ENCODE data around the gene NFATC2.

NFATC2 gene

DNA sequence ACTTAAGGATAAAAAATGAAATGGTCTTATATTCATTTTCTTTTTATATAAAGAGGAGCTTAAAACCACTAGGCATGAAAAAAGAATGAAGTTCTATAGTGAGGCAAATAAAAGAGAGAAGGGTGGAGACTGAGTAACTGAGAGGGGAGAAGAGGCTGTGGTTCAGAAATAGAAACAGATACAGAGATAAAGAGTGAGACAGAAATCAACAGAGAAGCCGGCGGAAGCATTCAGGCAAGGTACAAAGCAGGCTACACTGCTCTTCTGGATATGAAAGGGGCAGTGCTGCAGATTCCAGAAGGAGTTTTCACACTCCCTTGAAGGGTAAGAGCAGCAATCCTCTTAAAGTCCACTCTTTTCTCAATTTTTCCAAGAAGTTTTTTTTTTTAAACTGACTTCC, 29.9 kb downstream of the NFATC2 start:
- DNase-seq, result no peak

DNA sequence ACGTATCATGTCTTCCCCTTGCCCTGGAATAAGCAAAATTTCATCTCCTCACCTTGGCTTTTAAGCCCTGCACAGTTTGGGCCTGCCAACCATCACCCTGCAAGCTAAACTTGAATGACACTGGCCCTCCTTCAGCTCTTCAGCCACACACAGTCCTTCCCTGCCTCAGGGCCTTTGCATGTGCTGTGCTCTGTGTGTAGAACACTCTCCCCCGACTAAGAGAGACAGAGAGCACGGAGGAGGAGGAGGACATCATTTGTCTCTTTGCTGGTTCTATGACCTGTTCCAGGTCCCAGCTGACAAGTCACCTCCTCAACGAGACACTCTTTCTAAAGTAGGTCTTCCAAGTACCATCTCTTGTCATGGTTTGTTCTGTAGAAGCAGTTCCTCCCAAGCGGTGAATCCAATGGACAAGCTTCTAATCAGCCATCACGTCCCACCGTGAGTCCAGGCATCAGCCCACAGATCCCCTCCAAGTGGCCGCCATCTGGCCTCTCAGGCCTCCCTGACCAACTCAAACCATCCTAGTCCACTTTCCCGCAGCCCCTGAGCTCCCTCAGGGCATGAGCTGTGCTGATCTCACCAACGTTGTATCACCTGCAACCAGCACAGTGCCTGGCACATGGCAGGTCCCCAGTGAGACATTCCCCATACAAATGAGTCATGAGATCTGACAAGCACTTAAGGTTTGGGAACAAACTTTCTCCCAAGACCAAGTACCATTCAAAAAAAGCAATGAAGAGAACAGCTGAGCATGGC, 30.5 kb downstream of the NFATC2 start:
- no peak for DNase-seq

DNA sequence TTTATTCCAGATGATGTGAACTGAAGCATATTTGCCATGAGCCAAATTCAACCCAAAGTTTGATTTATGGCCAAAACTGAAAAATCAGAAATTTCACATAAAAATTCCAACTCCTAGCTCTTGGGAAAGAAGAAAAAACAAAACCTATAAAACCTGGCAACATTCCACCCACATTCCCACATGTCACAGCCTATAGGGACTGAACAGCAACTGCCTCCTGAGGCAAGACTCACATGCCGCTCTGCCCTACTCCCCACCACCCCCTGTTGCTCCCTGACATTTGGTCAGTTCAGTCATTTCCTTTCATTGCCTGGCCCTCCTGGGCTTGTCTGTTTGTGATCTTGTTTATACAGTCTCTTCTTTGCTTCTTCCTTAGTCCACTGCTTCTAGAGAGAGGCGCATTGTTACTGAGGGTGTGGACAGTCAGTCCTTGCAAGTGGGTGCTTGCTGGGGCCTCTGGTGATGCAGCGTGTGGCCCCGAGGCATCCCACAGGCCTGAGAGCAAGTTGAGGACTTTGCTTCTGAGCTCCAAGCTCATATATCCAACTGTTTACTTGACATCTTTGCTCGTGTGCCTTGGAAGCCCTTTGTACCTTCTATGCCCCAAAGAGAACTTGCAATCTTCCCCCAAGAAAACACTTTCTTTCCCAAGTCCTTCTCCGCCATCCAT, 31.4 kb downstream of the NFATC2 start:
- DNase-seq, result no peak

DNA sequence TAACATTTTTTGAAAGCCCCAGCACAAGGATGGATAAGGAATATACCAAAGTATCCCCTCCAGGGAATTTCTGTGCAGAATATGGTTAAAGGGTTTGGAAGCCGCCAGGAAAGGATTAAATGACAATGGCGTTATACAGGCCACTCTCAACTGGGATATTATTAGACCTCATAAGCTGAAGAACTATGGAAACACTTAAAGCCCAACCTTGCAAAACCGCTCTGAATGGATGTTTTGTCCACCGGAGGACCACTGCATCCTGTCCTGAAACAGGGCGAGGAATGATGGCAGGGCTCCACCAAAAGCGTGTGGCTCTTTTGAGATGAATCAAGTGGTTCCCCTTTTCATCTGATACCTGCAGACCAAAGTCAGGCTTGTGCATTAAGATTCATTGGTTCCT, 32.4 kb downstream of the NFATC2 start:
- no peak for DNase-seq

DNA sequence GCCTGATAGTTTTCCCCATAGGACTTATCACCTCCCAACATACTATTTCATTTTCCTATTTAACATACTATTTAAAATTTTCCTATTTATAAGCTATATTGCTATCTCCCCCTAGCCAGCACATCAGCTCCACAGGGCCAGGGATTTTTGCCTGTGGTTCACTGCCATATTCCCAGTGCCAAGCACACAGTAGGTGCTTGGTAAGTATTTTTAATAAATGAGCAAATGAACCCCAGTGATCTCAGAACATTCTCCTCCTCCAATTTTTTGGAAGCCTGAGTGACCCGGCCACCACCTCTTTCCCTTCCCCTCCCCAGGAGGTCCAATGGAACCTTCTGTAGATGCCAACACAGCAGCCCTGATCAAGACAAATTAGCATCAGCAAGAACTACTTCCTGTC, 33.3 kb downstream of the NFATC2 start:
- DNase-seq, result no peak

DNA sequence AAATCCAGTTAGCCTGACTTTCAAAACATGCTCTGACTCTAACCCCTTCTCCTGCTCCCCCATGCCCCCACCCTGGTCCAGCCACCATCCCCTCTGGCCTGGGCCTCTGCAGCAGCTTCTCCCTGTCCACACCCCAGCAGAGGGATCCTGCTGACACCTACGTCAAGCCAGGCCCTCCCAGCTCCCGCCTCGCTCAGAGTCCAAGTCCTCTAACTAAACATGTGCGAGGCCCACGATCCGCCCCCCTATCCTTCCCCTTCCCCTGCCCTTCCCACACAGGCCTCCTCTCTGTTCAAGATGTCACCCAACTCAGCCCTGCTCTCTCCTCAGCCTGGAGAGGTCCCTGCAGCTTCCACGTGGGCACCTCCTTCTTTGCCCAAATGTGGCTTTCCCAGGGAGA, 33.7 kb downstream of the NFATC2 start:
- DNase-seq, result no peak

DNA sequence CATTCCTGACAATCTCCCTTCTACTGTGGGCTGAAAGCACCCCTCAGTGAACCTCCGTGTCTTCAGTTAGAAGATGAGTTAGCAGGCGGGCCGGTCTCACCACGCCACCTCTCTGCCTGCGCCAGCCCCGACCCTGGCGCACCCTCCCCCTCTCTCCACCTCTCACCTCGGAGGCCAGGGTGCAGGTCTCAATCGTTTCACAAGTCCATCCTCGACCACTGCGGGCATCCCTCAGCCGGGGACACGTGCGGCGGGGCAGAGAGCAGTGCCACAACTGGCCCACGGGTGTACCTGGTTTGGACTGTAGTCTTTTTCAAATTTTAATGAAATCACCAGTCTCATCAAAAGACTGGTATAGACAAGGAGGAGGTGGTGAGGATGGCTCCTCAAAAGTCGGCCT, 34.4 kb downstream of the NFATC2 start:
- no peak for DNase-seq

DNA sequence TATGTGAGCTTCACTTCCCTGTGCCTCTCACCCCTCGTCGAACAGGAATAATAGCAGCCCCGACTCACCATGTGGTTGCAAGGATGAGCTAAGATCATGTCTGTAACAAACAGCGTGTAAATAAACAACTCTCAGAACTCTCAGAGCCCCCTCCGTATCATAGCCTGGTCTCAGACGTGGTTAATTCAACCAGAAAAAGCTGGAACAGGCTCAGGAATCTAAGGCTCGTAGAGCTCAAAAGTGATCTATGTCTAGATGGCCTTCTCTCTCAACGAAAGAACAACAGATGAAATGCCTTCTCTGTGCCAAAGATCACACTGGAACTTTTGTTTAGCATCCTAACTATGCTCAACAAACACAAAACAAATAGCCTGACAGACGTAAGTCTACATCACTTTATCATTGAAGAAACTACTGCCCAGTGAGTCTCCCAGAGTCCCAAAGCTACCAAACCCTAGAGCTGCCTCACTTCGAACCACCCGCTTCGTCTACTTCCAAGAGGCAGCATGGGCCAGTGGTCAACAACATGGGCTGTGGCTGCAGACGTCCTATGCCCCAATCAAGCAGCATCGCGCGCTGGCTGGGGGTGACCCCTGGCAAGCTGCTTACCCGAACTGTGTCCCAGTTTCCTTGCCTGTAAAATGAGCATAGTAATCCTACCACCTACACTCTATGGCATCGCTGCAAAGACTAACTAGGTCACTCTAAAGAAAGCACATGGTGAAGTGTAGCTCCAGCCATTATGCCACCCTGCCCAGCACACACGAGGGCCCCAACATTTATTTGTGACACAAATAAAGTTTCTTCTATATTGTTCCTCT, 35.1 kb downstream of the NFATC2 start:
- no peak for DNase-seq

DNA sequence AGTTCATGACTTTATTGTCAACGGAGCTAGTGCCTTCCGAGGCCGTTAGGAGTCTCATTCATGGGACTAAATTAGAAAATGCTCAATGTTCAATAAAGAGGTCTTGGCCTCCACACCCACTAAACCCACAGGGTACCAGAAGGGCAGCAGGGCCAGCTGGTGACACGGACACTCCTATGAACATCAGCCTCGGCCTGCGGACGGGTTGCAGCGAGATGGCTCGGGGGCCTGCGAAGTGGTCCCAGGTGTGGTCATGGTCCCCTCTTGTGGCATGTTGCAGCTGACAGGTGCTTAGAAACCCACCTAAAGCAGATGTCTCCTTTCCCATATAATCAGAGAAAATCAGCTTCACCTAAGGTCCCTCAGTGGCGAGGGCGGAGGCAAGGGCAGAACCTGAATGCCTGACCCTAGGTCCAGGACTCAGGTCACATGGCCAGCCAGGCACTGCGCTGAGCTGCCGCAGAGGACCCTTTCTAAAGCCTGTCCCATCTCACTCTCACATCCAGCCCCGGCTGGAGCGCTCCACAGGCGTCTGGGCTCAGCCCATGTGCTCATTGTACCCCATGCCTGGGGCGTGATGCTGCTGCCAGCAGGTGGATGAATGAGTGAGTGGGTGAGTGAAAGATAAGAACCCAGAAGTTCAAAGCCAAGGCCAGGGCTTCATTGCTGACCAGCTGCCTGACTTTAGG, 35.8 kb downstream of the NFATC2 start:
- no peak for DNase-seq

DNA sequence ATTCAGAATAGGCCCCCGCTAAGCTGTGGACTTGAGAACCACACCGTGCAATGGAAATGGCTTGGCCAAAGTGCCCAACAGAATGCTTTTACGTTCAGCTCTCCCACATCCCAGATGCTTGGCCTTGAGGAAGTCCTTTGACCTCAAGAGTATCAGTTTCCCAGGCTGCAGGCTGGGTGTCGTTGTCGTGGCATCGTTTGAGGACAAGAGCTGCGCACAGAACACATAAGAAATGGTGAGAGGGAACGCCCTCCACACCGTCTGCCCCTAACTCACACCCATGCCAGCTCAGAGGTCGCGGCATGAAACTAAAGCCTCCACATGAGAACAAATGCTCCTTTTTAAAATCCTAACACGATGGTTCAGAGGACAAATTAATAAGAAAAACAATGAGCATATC, 37.0 kb downstream of the NFATC2 start:
- no peak for DNase-seq

DNA sequence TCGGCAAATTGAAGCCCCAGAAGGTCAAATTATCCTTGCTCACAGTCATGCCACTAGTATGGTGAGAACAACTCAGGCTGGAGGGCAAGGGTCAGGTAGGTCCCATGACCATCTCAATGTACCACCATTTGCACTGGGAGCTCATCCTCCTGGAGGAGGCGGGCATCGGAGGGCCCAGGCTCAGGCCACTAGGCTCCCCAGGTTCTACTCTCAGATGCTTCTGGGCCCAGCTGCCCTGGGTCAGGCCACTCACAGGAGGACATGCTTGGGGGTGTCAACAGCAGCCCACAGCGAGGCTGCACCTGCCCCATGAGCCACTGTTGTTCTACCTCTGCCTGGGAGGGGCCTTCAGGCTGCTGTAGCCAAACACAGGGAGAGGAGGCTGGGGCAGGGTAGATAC, 39.1 kb downstream of the NFATC2 start:
- DNase-seq, result no peak

DNA sequence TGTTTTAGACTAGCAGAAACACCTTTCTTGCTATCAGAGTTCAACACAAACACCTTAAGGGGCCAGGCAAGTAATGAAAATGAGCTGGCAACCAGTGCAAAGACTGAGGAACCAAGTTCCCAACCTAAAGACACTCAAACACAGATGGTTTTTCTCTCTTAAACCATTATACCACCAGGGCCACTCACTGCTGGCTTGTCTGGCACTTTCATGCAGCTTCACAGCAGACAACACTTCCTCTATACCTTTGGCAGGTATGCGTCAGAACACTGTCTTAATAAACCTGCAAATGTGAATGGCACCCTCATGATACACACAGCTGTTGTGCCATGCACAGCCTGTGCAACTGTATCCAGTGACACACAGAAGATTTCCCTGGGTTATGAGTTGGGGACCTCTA, 41.6 kb downstream of the NFATC2 start:
- no peak for DNase-seq

DNA sequence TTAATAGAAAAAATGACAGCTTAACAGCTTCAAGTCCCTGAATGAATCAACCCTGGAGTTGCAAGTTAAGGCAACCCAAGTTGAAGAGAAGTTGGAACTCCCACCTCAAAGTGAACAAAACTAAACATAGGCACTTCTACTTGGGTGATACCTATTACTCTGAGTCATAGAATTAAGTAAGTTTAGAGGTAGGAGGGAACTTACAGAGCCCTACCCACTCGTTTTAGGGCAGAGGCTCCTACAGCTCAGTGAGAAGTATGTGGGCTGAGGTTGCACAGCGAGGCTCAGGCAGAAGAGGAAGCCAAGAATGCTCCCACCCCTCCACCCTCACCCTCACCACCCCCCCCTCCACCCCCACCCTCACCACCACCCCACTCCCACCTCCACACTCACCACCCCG, 42.2 kb downstream of the NFATC2 start:
- DNase-seq, result no peak

DNA sequence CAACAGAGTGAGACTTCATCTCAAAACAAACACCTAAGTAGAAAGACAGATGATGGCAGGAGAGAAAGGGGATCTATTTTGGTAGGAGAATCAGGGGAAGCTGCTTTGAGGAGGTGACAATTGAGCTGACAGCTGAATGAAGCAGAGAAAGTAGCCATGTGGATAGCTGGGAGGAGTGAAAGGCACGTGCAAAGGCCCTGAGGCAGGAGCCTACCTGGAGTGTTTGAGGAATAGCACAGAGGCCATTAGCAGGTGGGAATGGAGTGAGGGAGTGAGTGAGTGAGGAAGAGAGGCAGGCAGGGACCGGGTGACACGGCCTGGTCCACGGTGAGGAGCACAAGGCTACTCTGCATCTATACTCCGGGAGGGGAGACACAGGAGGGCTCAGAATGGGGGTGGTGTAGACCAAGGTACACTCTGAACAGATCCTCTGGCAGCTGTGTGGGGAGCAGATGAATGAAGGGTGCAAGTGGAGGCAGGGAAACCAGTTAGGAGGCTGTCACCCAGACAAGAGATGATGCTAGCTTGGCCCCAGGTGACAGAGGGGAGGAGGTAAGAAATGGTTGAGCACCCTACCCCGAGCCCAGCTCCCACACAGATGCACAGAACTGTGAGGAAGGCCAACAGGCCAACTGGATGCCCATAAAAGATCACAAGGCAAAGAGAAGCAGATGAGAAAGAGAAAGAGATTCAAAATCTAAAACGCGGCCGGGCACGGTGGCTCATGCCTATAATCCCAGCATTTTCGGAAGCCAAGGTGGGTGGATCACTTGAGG, 43.6 kb downstream of the NFATC2 start:
- no peak for DNase-seq

DNA sequence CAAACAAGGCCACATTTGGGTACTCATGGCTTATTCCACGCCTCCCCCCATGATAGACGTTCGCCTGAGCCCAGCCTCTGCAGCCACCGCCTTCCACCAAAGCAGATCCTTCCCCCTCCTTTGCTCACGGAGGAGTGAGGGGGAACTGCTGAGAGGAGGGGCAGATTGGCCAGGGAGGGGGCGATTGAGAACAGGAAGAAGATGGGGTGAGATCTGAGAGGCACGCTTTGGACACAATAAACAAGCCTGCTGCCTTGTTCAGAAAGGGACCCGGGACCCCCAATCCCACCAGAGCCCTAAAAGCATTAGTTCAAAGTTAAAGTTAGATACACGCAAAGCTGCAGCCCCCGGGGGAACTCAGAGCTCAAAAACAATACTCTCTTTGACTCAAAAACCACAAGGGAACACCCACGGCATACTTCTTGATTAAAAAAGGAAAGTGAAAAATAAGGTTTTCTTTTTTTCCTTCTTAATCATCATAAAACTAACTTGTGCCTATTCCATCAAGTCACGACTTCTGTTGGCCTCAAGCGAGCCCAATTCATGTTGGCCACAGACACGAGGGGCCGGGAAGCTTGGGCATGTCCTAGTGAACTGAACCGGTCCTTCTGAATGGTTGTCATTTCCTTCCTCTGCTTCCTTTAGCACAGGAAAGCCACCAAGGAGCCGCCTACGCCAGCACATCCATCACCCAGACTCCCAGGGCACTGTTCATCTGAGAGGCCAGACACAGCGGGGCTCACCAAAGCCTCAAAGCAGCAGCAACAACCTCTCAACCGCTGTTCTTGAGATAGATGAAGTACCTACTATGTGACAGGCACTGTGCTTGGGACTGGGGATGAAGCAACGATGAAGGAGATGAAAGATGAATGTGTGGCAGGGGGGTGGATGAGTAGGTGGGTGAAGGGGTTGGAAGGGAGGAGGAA, 44.7 kb downstream of the NFATC2 start:
- DNase-seq, result no peak

DNA sequence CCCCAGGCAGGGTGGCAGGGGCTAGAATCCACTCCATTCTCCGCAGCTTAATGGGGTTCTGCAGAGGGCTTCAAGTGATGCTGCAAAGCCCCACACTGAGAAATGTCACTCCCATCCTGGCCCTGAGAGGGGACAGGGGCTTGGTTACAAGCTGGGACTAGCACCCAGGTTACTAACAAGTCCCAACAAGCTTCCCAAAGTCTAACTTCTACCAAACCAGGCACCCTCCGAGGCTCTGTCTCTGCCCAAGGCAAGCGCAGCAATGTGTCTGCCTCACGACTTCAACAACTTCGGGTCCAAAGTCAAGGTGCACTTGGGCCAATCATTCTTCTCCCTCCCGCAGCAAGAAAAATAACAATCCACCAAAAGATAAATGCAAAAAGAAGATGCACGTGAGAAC, 45.6 kb downstream of the NFATC2 start:
- no peak for DNase-seq

DNA sequence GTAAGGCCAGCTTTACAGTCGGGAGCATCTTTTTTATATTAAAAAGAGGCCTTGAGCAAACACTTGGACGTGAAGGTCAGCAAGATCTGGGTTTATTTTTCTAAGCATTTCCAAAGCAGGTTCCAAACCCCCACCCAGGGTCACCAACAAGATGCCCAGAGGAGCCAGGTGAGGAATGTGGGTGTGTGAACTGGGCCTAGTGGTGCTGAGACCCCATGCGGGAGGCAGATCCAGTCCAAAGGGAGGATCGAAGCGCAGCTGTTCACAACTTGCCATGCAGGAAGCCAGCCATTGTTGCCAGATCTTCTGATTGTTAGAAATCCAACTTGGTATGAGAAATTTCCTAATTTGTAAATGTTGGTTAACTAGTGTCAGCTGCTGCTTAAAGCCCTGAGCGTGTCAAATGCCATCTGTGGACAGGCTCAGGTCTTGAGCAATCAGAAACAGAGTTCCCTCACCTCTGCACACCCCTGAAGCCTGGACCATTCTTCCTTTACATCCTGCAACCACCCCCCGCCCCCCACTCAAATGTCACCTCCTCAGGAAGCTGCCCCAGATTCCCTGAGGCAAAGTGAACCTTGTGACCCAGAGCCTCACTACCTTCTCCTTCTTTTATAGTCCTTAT, 46.5 kb downstream of the NFATC2 start:
- no peak for DNase-seq

DNA sequence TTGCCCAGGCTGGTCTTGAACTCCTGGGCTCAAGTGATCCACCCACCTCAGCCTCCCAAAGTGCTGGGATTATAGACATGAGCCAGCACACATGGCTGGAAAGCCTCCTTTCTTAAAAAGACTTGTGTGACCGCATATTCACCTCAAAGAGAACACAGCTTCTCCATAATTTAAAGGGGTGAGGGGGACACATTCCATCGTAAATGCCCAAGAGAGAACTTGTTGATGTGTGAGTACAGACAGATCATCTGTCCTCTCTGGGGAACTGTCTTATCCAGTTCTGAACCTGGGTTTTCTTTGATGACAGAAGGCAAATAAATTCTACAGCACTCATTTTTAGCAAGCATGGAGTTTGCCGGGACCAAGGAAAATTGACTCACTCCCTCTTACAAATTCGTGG, 47.2 kb downstream of the NFATC2 start:
- DNase-seq, result no peak

DNA sequence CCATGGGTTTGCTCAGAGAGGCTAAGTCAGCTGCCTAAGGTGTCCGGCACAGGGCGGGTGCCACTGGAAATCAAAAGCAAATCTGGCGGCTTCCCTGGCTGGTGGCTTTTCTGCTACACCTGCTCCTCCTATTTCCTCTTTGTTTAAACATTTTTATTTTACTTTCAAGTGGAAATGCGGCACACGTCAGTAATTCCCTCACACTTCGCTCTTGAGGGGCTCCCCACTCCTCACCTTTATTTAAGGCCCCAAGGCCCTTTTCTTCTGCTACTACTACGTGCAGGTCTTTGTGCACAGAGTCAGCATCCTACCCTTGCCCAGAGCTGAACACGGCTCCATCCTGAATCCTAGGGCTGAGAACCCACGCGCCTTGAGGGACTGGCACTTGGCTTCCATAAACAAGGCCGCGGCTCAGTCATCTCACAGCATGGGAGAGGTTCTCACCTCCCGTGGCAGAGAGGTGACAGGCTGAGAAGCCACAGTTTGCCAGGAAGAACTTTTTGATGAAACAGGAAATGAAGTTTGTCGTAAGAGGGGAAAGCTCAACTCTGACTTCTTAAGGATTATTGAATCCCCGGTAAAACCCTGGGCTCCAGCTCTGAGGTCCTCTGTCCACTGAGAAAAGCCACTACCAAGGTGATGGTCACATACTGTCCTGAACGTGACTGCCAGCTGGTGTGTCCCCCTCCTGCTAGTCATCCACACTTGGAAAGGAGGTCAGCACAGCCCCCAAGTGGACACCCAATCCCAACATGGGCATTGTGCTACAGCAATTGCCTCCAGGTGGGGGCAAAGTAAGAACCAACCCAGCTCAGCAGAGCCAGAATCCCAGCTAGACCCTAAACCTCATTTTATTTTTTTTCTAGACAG, 48.0 kb downstream of the NFATC2 start:
- DNase-seq, result no peak

DNA sequence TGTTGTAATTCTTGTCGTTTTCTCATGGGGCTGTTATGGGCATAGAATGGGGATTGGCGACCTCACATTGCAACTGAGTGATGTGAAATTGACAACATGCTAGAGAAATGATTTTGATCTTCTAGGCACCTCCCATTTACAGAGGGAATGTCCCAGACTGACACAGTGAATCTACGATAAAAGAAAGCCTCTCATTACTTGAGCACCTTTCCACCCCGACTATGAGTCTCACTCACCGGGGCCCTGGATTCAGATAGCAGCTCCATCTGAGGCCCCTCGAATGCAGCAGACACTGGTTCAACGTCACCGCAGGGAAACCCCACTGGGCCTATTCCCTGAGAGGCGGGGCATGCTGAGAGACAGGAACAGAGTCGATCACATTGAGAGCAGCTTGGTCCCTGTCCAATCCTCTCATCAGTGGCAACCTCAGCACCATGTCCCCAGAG, 49.1 kb downstream of the NFATC2 start:
- no peak for DNase-seq

Measured in NCI-H1048 (cell line).